ENCODE data around the gene NFATC4. TPM values are rescaled to one million over a fixed set of nuclear protein-coding genes. Genes with fewer than 3 reads are reported as not detected.

NFATC4 gene
- total RNA-seq, 4 donors from 2014 or later, result 58.6 to 132 (median 99.1) TPM

DNA sequence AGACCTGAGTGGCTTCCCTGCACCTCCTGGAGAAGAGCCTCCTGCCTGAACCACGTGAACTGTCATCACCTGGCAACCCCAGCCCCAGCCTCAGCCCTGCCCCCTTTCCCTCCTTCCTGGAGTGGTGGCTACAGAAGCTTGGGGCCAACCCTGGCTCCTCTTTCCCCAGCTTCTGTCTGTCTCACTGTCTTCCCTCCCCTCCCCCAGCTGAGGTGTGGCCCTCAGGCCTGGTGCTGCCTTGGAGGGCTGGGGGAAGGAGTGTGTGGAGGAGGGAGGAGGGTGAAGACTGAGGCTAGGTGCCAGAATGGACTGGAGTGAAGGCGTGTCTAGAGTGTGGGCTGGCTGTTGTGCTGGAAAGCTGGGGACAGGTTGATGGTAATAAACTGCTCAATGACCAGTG lies 9.7 kb downstream of the NFATC4 start:
- TF ChIP-seq, protein P1, sequence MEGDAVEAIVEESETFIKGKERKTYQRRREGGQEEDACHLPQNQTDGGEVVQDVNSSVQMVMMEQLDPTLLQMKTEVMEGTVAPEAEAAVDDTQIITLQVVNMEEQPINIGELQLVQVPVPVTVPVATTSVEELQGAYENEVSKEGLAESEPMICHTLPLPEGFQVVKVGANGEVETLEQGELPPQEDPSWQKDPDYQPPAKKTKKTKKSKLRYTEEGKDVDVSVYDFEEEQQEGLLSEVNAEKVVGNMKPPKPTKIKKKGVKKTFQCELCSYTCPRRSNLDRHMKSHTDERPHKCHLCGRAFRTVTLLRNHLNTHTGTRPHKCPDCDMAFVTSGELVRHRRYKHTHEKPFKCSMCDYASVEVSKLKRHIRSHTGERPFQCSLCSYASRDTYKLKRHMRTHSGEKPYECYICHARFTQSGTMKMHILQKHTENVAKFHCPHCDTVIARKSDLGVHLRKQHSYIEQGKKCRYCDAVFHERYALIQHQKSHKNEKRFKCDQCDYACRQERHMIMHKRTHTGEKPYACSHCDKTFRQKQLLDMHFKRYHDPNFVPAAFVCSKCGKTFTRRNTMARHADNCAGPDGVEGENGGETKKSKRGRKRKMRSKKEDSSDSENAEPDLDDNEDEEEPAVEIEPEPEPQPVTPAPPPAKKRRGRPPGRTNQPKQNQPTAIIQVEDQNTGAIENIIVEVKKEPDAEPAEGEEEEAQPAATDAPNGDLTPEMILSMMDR (IDR thresholded peaks at IDR 0.05), result no peak
- no peak for TF ChIP-seq EP300 (IDR thresholded peaks at IDR 0.05)
- TF ChIP-seq POLR2A (IDR thresholded peaks at IDR 0.05), result no peak
- no peak overlapping the region for H3K27ac ChIP-seq
- no peaks in the 10 kb centered on the region for H3K27me3 ChIP-seq
- peaks cover 0 to 52% (median 0%) of the 10 kb centered on the region in 3 donors for H3K36me3 ChIP-seq
- no peaks in the 10 kb centered on the region for H3K9me3 ChIP-seq
- H3K4me3 ChIP-seq, result no peak overlapping the region
- H3K4me1 ChIP-seq, result no peaks in the 10 kb centered on the region
- no peak for DNase-seq (ENCODE audit: low spot score in 2 of 2)
- 57 to 88% methylated on average over 2 of the region's 2 CpGs for WGBS, 2 donors

DNA sequence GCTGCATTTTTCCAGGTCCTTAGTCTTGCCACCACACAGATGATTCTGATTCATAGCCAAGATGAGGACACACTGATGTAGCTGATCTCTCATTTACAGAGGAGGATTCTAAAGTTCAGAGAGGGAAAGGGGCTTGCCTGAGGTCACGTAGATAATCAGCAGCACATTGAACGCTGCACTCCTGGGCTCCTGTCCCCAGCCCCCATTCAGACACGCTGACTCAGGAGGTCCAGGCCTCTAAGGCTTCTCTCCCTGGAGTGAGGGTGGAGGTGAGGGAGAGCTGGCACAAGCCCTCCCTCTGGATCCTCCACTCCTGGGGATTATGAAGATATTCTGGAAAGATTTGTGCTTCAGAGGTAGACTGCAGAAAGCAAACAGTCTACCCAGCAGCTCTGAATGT lies 10.3 kb downstream of the NFATC4 start:
- WGBS, 2 donors, result 70 to 74% methylated on average over 3 of the region's 3 CpGs

GRCh38 chr14:24378981-24379906 lies 11.3 kb downstream of the NFATC4 start:
- Histone ChIP-seq H3K4me1 (no peaks in the 10 kb centered on the region), H3K27me3 (no peaks in the 10 kb centered on the region), H3K4me3 (no peak overlapping the region), H3K27ac (no peak overlapping the region), H3K9me3 (no peaks in the 10 kb centered on the region), H3K36me3 (peaks cover 0 to 36% (median 0%) of the 10 kb centered on the region in 3 donors)
- WGBS, 2 donors, result 74 to 75% methylated on average over 7 of the region's 7 CpGs
- DNase-seq (ENCODE audit: low spot score in 2 of 2), result no peak
- TF ChIP-seq EP300 (IDR thresholded peaks at IDR 0.05) (no peak), POLR2A (IDR thresholded peaks at IDR 0.05) (no peak)
- TF ChIP-seq, protein P1 (IDR thresholded peaks at IDR 0.05), result no peak

More for the DNA sequence above, 10.3 kb downstream of the NFATC4 start:
- no peak overlapping the region for H3K4me3 ChIP-seq
- H3K9me3 ChIP-seq, result no peaks in the 10 kb centered on the region
- no peak for DNase-seq (ENCODE audit: low spot score in 2 of 2)
- H3K36me3 ChIP-seq, result peaks cover 0 to 45% (median 0%) of the 10 kb centered on the region in 3 donors
- TF ChIP-seq EP300 (IDR thresholded peaks at IDR 0.05) (no peak), POLR2A (IDR thresholded peaks at IDR 0.05) (no peak)
- TF ChIP-seq, protein P1 (IDR thresholded peaks at IDR 0.05), result no peak
- H3K4me1 ChIP-seq, result no peaks in the 10 kb centered on the region
- no peaks in the 10 kb centered on the region for H3K27me3 ChIP-seq
- no peak overlapping the region for H3K27ac ChIP-seq

DNA sequence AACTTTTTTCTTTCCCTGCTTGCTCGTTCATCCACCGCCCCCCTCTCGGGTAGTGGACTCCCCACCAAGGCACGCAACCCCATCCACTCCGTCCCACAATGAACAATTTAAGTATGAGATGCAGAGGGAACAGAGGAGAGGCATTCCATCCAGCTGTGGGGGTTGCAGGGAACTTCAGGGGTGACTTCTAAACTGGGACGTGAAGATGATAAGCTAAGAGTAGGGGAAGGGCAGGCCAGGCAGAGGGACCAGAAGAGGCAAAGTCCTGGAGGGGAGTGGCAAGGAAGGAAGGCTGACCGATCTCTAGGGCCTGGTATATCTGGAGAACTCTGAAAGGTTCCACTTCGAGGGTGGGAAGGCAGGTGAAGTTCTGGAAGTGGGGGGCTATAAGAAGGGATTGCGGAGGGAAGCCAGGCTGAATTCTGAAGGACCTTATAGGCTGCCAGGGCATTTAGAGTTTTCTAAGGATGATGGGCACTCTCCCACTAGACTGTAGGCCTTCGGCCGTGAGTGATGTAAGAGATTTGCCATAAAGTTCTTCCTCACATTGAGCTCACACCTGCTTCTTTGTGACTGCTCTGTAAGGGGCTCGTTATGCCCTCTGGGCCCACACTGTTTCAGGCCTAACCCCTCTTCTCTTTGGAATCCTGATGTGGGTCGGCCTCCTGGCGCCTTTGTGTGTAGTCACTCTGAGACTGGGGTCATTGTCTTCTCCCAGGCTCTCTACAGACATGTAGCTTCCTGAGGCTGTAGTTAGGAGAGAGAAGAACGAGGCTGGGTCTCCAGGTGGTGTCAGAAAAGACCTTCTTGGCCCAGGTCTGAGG lies 12.1 kb downstream of the NFATC4 start:
- Histone ChIP-seq H3K27me3 (no peaks in the 10 kb centered on the region), H3K4me3 (no peak overlapping the region), H3K4me1 (no peaks in the 10 kb centered on the region), H3K27ac (no peak overlapping the region), H3K9me3 (no peaks in the 10 kb centered on the region), H3K36me3 (peaks cover 0 to 27% (median 0%) of the 10 kb centered on the region in 3 donors)
- DNase-seq (ENCODE audit: low spot score in 2 of 2), result no peak
- TF ChIP-seq EP300 (IDR thresholded peaks at IDR 0.05), result no peak
- WGBS, 2 donors, result 68 to 71% methylated on average over 15 of the region's 15 CpGs

DNA sequence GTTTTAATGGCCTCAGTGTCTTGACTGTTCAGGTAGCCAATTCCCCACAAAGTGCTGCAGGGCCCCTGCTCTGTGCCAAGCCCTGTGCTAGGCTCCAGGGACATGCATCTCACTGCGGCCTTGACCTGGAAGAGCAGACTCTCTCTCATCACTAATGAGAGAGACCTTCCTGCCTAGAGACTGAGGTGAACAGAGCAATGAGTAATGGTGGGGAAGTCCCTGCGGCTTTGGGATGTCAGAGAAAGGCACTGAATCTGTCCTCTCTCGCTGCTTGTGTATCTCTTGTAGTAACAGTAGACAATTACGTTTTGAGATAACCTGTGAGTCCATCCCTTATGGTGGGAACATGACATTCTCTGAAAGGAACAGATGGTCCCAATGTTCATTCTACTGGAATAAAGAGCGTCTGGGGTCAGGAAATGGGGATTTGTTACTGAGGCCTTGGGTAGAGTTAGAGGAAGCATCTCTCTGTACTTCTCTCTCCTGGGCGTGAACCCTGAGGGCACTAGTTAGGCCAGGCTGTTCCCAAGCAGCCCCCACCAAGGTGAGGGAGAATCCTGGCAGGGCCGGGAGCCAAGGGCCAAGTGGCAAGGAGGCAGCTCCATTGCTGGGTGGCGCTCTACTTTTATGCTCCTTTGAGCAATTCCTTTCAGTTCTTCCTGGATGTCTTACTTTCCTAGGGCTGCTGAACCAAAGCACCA lies 13.5 kb downstream of the NFATC4 start:
- Histone ChIP-seq H3K27me3 (no peaks in the 10 kb centered on the region), H3K27ac (no peak overlapping the region), H3K4me1 (no peaks in the 10 kb centered on the region), H3K9me3 (no peaks in the 10 kb centered on the region), H3K4me3 (no peak overlapping the region), H3K36me3 (peaks cover 0 to 13% (median 0%) of the 10 kb centered on the region in 3 donors)
- DNase-seq (ENCODE audit: low spot score in 2 of 2), result no peak
- 86 to 87% methylated on average over 8 of the region's 8 CpGs for WGBS, 2 donors
- TF ChIP-seq, protein P1 (IDR thresholded peaks at IDR 0.05), result no peak
- TF ChIP-seq POLR2A (IDR thresholded peaks at IDR 0.05), result no peak
- TF ChIP-seq EP300 (IDR thresholded peaks at IDR 0.05), result no peak

Data from tibial nerve (tissue), 4 donors.